Measurements from ENCODE around the gene MZB1.

DNA sequence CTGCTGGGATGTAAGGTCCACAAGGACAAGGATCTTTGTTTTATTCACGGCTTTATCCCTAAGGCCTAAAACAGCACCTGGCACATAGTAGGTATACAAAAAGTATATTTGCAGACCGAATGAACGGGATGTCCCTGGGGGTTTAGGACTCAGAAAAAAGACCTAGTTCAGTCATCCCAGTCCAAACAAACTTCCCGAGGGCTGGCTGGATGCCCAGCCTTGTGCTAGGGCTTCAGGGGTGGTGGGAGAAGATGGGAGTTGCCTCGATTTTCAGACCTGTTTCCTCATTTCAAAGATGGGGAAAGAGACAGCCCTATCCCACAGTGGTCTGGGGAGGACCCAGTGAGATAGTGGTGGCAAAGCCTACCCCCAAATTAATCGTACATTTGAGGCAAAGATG lies 8.2 kb upstream of the MZB1 start:
- no peak for TF ChIP-seq EZH2 (IDR thresholded peaks at IDR 0.05; ENCODE audit: low read length, missing control alignments)
- no peak for TF ChIP-seq CTCF (conservative IDR thresholded peaks at IDR 0.05 in 1 of 2, IDR thresholded peaks at IDR 0.05 in 1 of 2; ENCODE audit: low read depth in 1 of 2, low read length in 2 of 2)

Measured in fibroblast of lung (primary cell).